ENCODE measurements around the gene PIGO.

PIGO gene

GRCh38 chr9:35115680-35116538, 19.5 kb upstream of the PIGO start, which contains the start of gene ATOSB:
Gene ATOSB, minus strand, starts transcription at chr9:35115862. Its CDS starts 7,588 bp downstream, at chr9:35108274.
- TF ChIP-seq Cebpa-rat (IDR thresholded peaks at IDR 0.05), result no peak
- peaks cover 0 to 12% (median 3%) of the 10 kb centered on the region in 11 experiments; a peak in 10 of 22 replicates for H4K20me1 ChIP-seq
- H3K9ac ChIP-seq, result peak within 1 kb of the TSS; percentile 84 to 100 (median 96)
- H3K27me3 ChIP-seq, result no peaks in the 10 kb centered on the region
- no peaks in the 10 kb centered on the region for H3K9me3 ChIP-seq (replicated peaks in 1 of 11)
- H3K4me1 ChIP-seq, result peaks cover 35 to 49% (median 39%) of the 10 kb centered on the region in 10 experiments
- peak within 1 kb of the TSS; percentile 73 to 91 (median 76) for H3K4me3 ChIP-seq
- peak within 1 kb of the TSS; percentile 87 to 100 (median 100) for H3K27ac ChIP-seq
- H3K4me2 ChIP-seq, result peak within 1 kb of the TSS; percentile 89 to 99 (median 98)
- H3K36me3 ChIP-seq, result no peaks in the 10 kb centered on the region

GRCh38 chr9:35114840-35115628, 18.6 kb upstream of the PIGO start:
- H3K9ac ChIP-seq, result peak overlapping the region; percentile 84 to 100 (median 96)
- no peak for TF ChIP-seq Cebpa-rat (IDR thresholded peaks at IDR 0.05)
- peaks cover 0 to 21% (median 11%) of the 10 kb centered on the region in 11 experiments; a peak in 14 of 22 replicates for H4K20me1 ChIP-seq
- H3K36me3 ChIP-seq, result no peaks in the 10 kb centered on the region
- H3K27ac ChIP-seq, result peak overlapping the region; percentile 87 to 100 (median 100)
- peaks cover 44 to 58% (median 48%) of the 10 kb centered on the region in 10 experiments for H3K4me1 ChIP-seq
- H3K4me2 ChIP-seq, result peak overlapping the region; percentile 86 to 99 (median 97)
- no peaks in the 10 kb centered on the region for H3K9me3 ChIP-seq (replicated peaks in 1 of 11)
- H3K27me3 ChIP-seq, result no peaks in the 10 kb centered on the region
- H3K4me3 ChIP-seq, result peak overlapping the region; percentile 73 to 91 (median 76)

GRCh38 chr9:35114113-35114839, 17.9 kb upstream of the PIGO start:
- Histone ChIP-seq H3K9ac (peak overlapping the region; percentile 84 to 100 (median 96)), H3K36me3 (peaks cover 0 to 7% (median 0%) of the 10 kb centered on the region in 11 experiments; a peak in 4 of 22 replicates)

GRCh38 chr9:35112257-35113020, 16.0 kb upstream of the PIGO start:
- H3K36me3 ChIP-seq, result peaks cover 11 to 25% (median 17%) of the 10 kb centered on the region in 11 experiments
- no peak for TF ChIP-seq Cebpa-rat (IDR thresholded peaks at IDR 0.05)
- H3K27me3 ChIP-seq, result no peaks in the 10 kb centered on the region
- peak overlapping the region; percentile 65 to 100 (median 99) for H3K27ac ChIP-seq
- H4K20me1 ChIP-seq, result peaks cover 0 to 47% (median 25%) of the 10 kb centered on the region in 11 experiments; a peak in 15 of 22 replicates
- peak overlapping the region; percentile 42 to 91 (median 56); a peak in 17 of 20 replicates for H3K4me3 ChIP-seq
- H3K4me1 ChIP-seq, result peaks cover 51 to 71% (median 59%) of the 10 kb centered on the region in 10 experiments
- peak overlapping the region; percentile 86 to 99 (median 97) for H3K4me2 ChIP-seq
- H3K9me3 ChIP-seq (replicated peaks in 1 of 11), result no peaks in the 10 kb centered on the region
- peak overlapping the region; percentile 65 to 100 (median 77) for H3K9ac ChIP-seq

More at GRCh38 chr9:35114113-35114839, 17.9 kb upstream of the PIGO start:
- H3K4me1 ChIP-seq, result peaks cover 51 to 66% (median 56%) of the 10 kb centered on the region in 10 experiments
- peaks cover 0 to 29% (median 18%) of the 10 kb centered on the region in 11 experiments; a peak in 15 of 22 replicates for H4K20me1 ChIP-seq
- no peaks in the 10 kb centered on the region for H3K9me3 ChIP-seq (replicated peaks in 1 of 11)
- H3K4me3 ChIP-seq, result peak overlapping the region; percentile 73 to 91 (median 76)
- TF ChIP-seq Cebpa-rat (IDR thresholded peaks at IDR 0.05), result no peak
- H3K27ac ChIP-seq, result peak overlapping the region; percentile 87 to 100 (median 100)
- peak overlapping the region; percentile 86 to 99 (median 97) for H3K4me2 ChIP-seq
- H3K27me3 ChIP-seq, result no peaks in the 10 kb centered on the region

GRCh38 chr9:35111001-35111933, 14.9 kb upstream of the PIGO start:
- H3K36me3 ChIP-seq, result peaks cover 23 to 37% (median 29%) of the 10 kb centered on the region in 11 experiments
- H3K27ac ChIP-seq, result peak overlapping the region; percentile 70 to 100 (median 99)
- H4K20me1 ChIP-seq, result peaks cover 0 to 59% (median 25%) of the 10 kb centered on the region in 11 experiments; a peak in 14 of 22 replicates
- peak overlapping the region; percentile 82 to 100 (median 87) for H3K9ac ChIP-seq
- TF ChIP-seq Cebpa-rat (IDR thresholded peaks at IDR 0.05), result no peak
- H3K27me3 ChIP-seq, result no peaks in the 10 kb centered on the region
- H3K9me3 ChIP-seq (replicated peaks in 1 of 11), result no peaks in the 10 kb centered on the region
- peak overlapping the region; percentile 89 to 99 (median 98) for H3K4me2 ChIP-seq
- peak overlapping the region; percentile 59 to 91 (median 72) for H3K4me3 ChIP-seq
- peaks cover 47 to 61% (median 51%) of the 10 kb centered on the region in 10 experiments for H3K4me1 ChIP-seq

- Histone ChIP-seq H3K27me3 (no peaks in the 10 kb centered on the region), H3K27ac (peak overlapping the region in 10 of 11 experiments; percentile 70 to 100 (median 88); a peak in 19 of 22 replicates), H3K4me3 (peak overlapping the region in 9 of 10 experiments; percentile 68 to 91 (median 73); a peak in 17 of 20 replicates), H3K4me1 (peaks cover 49 to 58% (median 53%) of the 10 kb centered on the region in 10 experiments), H3K36me3 (peaks cover 32 to 46% (median 38%) of the 10 kb centered on the region in 11 experiments), H3K9ac (peak overlapping the region; percentile 82 to 95 (median 87)), H3K9me3 (replicated peaks in 1 of 11) (no peaks in the 10 kb centered on the region), H3K4me2 (peak overlapping the region; percentile 89 to 99 (median 95)), H4K20me1 (peaks cover 0 to 68% (median 25%) of the 10 kb centered on the region in 11 experiments; a peak in 14 of 22 replicates)
- TF ChIP-seq Cebpa-rat (IDR thresholded peaks at IDR 0.05), result no peak
Measured at GRCh38 chr9:35110327-35110761, 14.0 kb upstream of the PIGO start.
